Esophagus muscularis mucosa (tissue), 4 donors: ENCODE results near the gene TUBB4B. TPM values are rescaled to one million over a fixed set of nuclear protein-coding genes. Genes with fewer than 3 reads are reported as not detected.

Experiments used
- DNase-seq: peaks from one replicate; pipeline ENCODE4 v3.0.0-alpha.2; 2017; ENCODE audit errors: extremely low spot score
- H3K27ac ChIP-seq, 4 donors: fragments of 200-600 bp; sonication (generic); replicated peaks in 1 of 4; 1 replicate in 3 of 4; 2 replicates in 1 of 4; pipeline ENCODE4 v1.5.1; 2016 to 2019; ENCODE audit warnings: mild to moderate bottlenecking in 1 of 4
- H3K27me3 ChIP-seq, 4 donors: fragments of 200-600 bp; sonication (generic); one replicate each; pipeline versions ENCODE4 v1.5.1 to v1.6.0; 2016 to 2019
- H3K36me3 ChIP-seq, 4 donors: fragments of 200-600 bp; sonication (generic); one replicate each; pipeline ENCODE4 v1.5.1; 2016 to 2019
- H3K4me1 ChIP-seq, 4 donors: fragments of 200-600 bp; sonication (generic); one replicate each; pipeline ENCODE4 v1.5.1; 2016 to 2019
- H3K4me3 ChIP-seq, 4 donors: fragments of 200-600 bp; sonication (generic); 1 replicate in 2 of 4; 2 replicates in 2 of 4; pipeline ENCODE4 v1.5.1; 2016 to 2019; ENCODE audit warnings: mild to moderate bottlenecking in 4 of 4, moderate library complexity in 1 of 4
- H3K9me3 ChIP-seq, 4 donors: fragments of 200-600 bp; sonication (generic); 1 replicate in 3 of 4; 2 replicates in 1 of 4; pipeline ENCODE4 v1.5.1; 2016 to 2019
- CTCF ChIP-seq, 3 experiments: fragments of 200-600 bp in 2 of 3; fragments of 450-650 bp in 1 of 3; sonication (generic) in 2 of 3; IDR thresholded peaks; one replicate each; pipeline ENCODE4 v1.5.1; 2017 to 2019; ENCODE audit warnings: antibody characterized with exemption in 3 of 3, mild to moderate bottlenecking in 2 of 3, moderate library complexity in 1 of 3
- EP300 ChIP-seq: sonication (generic); formaldehyde crosslinking; IDR thresholded peaks from one replicate; pipeline ENCODE4 v1.6.1; 2017; ENCODE audit warnings: antibody characterized with exemption
- POLR2A ChIP-seq: fragments of 450-650 bp; IDR thresholded peaks from one replicate; pipeline ENCODE4 v1.6.1; 2017; ENCODE audit warnings: antibody characterized with exemption, moderate library complexity, mild to moderate bottlenecking, low read depth
- POLR2AphosphoS5 ChIP-seq, 2 donors: sonication (generic); formaldehyde crosslinking; IDR thresholded peaks; one replicate each; pipeline ENCODE4 v1.6.1; 2017; ENCODE audit warnings: antibody characterized with exemption in 2 of 2
- WGBS: methylation state at CpG from one replicate; pipeline ENCODE4 v1.1.5; 2018; 5-methylcytosine and 5-hydroxymethylcytosine counted together
- intact Hi-C: fragments of 100-400 bp; cut with DNase I; formaldehyde crosslinking; loops from one replicate; pipeline ENCODE4 v1.15.1; 2023
- total RNA-seq, 4 donors: library from RNA; depleted of rRNA; stranded (reverse); fragments of >200 nt; gene quantifications; one replicate each; pipeline versions ENCODE4 v1.1.0 to v1.2.1, GENCODE V29; 2016

Gene TUBB4B
- total RNA-seq, 4 donors from 2014 or later, result 227 to 469 (median 304) TPM

GRCh38 chr9:137201205-137201868 lies 39.8 kb upstream of the TUBB4B start:
- TF ChIP-seq CTCF (IDR thresholded peaks at IDR 0.05), result no peak
- no peak for TF ChIP-seq EP300
- TF ChIP-seq POLR2AphosphoS5 (IDR thresholded peaks at IDR 0.05), result no peak
- TF ChIP-seq POLR2A, result no peak
- WGBS, result 31% methylated on average over 13 of the region's 23 CpGs
- intact Hi-C loops, result loop anchor here (2.0 kb wide), 1 partner anchor 19 kb away; no protein-coding TSS in a partner anchor
- Histone ChIP-seq H3K9me3 (no peaks in the 10 kb centered on the region), H3K36me3 (no peaks in the 10 kb centered on the region), H3K4me3 (peak overlapping the region; percentile 70 to 76 (median 74)), H3K27ac (peak overlapping the region; percentile 79 to 86 (median 84)), H3K27me3 (no peaks in the 10 kb centered on the region), H3K4me1 (peaks cover 74 to 84% (median 77%) of the 10 kb centered on the region in 4 donors)
- DNase-seq, result no peak

- 82% methylated on average over 8 of the region's 8 CpGs for WGBS
- Histone ChIP-seq H3K27ac (no peak overlapping the region), H3K36me3 (peaks cover 0 to 5% (median 0%) of the 10 kb centered on the region in 4 donors), H3K4me1 (peaks cover 68 to 81% (median 77%) of the 10 kb centered on the region in 4 donors), H3K27me3 (no peaks in the 10 kb centered on the region), H3K4me3 (no peak overlapping the region), H3K9me3 (no peaks in the 10 kb centered on the region)
- DNase-seq, result no peak
- TF ChIP-seq POLR2AphosphoS5 (IDR thresholded peaks at IDR 0.05) (no peak), CTCF (IDR thresholded peaks at IDR 0.05) (no peak), EP300 (no peak), POLR2A (no peak)
- intact Hi-C loops, result no loop called here
Measured at GRCh38 chr9:137202966-137203365, 38.1 kb upstream of the TUBB4B start.

GRCh38 chr9:137204731-137205125 lies 36.4 kb upstream of the TUBB4B start:
- TF ChIP-seq CTCF (IDR thresholded peaks at IDR 0.05) (no peak), EP300 (no peak), POLR2AphosphoS5 (IDR thresholded peaks at IDR 0.05) (no peak), POLR2A (no peak)
- DNase-seq, result no peak
- peaks cover 0 to 19% (median 0%) of the 10 kb centered on the region in 4 donors for H3K36me3 ChIP-seq
- peaks cover 50 to 63% (median 59%) of the 10 kb centered on the region in 4 donors for H3K4me1 ChIP-seq
- H3K4me3 ChIP-seq, result peak overlapping the region; percentile 78 to 95 (median 87)
- H3K9me3 ChIP-seq, result no peaks in the 10 kb centered on the region
- intact Hi-C loops, result no loop called here
- peak overlapping the region; percentile 80 to 91 (median 84) for H3K27ac ChIP-seq
- H3K27me3 ChIP-seq, result no peaks in the 10 kb centered on the region
- WGBS, result 52% methylated on average over 5 of the region's 21 CpGs

GRCh38 chr9:137205126-137206069 lies 35.7 kb upstream of the TUBB4B start, which contains the start of the genes NDOR1 and TMEM203:
TSS of gene NDOR1 (plus strand) at chr9:137205700. CDS start at chr9:137205778, 78 bp downstream.
TSS of gene TMEM203 (minus strand) at chr9:137205648. CDS start at chr9:137205414, 234 bp downstream.
- Histone ChIP-seq H3K4me3 (peak within 1 kb of the TSS; percentile 78 to 95 (median 87)), H3K27me3 (no peaks in the 10 kb centered on the region), H3K9me3 (no peaks in the 10 kb centered on the region), H3K4me1 (peaks cover 48 to 61% (median 57%) of the 10 kb centered on the region in 4 donors), H3K36me3 (peaks cover 0 to 25% (median 3%) of the 10 kb centered on the region in 4 donors), H3K27ac (peak within 1 kb of the TSS; percentile 80 to 91 (median 84))
- DNase-seq, result peak; percentile 97
- intact Hi-C loops, result no loop called here
- WGBS, result 6% methylated on average over 24 of the region's 98 CpGs
- TF ChIP-seq POLR2AphosphoS5 (IDR thresholded peaks at IDR 0.05) (peak; percentile 94 to 97), POLR2A (peak; percentile 45), EP300 (no peak), CTCF (IDR thresholded peaks at IDR 0.05) (peak in 1 of 3 experiments; percentile 13)
